ENCODE results near the gene FMO5.

DNA sequence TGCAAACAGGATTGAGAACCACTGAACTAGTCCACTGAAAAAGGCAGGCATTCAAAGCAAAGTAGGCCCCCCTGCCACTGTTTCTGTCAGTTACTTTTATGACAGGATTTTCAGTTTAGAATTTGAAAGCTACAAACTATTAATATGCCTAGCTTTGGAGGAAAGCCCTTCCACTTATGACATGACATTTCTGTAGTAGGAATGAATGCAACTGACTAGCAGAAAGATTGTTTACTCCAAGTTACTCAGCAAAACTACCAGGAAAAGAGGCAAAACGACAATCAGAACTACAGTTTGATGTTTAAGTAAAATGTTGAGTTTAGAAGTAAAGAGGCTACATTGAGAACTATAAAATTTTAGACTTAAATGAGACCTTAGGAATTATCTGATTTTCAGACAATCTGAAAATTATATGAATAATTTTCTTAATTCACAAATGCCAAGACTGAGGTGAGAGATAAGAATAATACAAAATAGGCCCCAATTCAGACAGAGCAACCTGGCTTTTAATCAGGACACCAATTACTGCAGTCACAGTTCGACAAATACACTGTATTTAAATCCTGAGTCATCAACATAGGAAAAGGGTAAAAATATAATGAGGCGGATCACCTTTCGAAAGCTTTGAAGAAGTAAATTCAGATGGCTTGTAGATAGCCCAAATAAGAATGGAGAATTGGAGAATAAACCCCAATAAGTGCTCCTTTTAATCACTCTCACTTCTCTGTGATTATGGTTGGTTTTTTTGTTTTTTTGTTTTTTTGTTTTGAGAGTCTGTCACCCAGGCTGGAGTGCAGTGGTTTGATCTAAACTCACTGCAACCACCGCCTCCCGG lies 55.1 kb downstream of the FMO5 start:
- no peak for TF ChIP-seq CTCF (IDR thresholded peaks at IDR 0.05)
- no peak for TF ChIP-seq POLR2AphosphoS5 (IDR thresholded peaks at IDR 0.05; ENCODE audit: low read depth, low read length)
- TF ChIP-seq SIN3A (IDR thresholded peaks at IDR 0.05; ENCODE audit: borderline replicate concordance, insufficient read depth, low read depth, low read length), result no peak
